ENCODE measurements around the gene ZNF343. TPM values are rescaled to one million over a fixed set of nuclear protein-coding genes. Genes with fewer than 3 reads are reported as not detected.

Gene ZNF343
- total RNA-seq, 1 experiment from 2014 or later: 12.0 TPM

DNA sequence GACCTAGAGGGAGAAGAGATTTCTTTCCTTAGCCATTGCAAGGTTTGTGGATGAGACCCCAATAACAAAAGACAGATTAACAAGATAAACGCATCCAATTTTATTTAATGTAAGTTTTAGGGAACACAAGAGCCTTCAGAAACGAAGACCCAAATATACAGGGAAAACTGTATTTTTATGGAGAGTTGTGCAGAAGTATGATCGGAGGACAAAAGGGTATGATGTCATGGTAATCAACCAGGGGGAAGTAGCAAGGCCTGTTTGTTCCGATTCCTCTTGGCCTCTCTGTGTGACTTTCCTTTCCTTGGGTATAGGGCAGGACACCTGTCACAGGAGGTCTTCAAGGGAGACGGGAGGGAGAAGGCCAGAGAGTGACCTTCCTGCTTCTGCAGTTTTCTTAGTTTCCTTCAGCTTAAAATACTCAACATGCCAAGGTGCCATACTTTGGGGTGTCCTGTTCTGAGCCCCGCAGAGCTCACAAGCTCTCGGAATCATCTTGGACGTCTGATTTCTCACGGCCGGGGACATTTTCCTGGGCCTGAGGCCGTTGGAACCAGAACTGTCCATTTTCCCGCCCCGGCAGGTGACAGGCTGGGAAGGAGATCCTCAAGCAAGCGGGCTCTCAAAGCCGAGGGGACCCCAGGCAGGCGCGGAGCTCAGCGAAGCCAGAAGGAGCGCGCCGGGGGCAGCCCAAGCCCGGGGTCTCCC lies 49.3 kb upstream of the ZNF343 start:
- no peak for TF ChIP-seq YY1 (IDR thresholded peaks at IDR 0.05; ENCODE audit: extremely low read depth, insufficient replicate concordance, low read depth, low read length)
- no peak for TF ChIP-seq CTCF (IDR thresholded peaks at IDR 0.05 in 2 of 3, conservative IDR thresholded peaks at IDR 0.05 in 1 of 3; ENCODE audit: borderline replicate concordance in 1 of 3, insufficient read depth in 1 of 3, low read depth in 2 of 3, low read length in 2 of 3)
- no peak for TF ChIP-seq EZH2phosphoT487 (IDR thresholded peaks at IDR 0.05; ENCODE audit: borderline replicate concordance)
- no peak for TF ChIP-seq TCF7L2 (IDR thresholded peaks at IDR 0.05; ENCODE audit: borderline replicate concordance, extremely low read depth, insufficient read depth, insufficient read length)
- no peak for TF ChIP-seq CEBPB (IDR thresholded peaks at IDR 0.05; ENCODE audit: low read depth)
- no peak for TF ChIP-seq ZFX (IDR thresholded peaks at IDR 0.05)
- no peak for TF ChIP-seq CBX3 (IDR thresholded peaks at IDR 0.05; ENCODE audit: low read depth)
- TF ChIP-seq JUND (IDR thresholded peaks at IDR 0.05): no peak
- no peak for TF ChIP-seq ATF3 (IDR thresholded peaks at IDR 0.05)
- TF ChIP-seq ELF1 (IDR thresholded peaks at IDR 0.05; ENCODE audit: borderline replicate concordance, low read depth): no peak
- no peak for TF ChIP-seq MAX (IDR thresholded peaks at IDR 0.05)
- TF ChIP-seq POLR2AphosphoS5 (IDR thresholded peaks at IDR 0.05; ENCODE audit: low read depth, low read length): no peak
- TF ChIP-seq SRF (IDR thresholded peaks at IDR 0.05; ENCODE audit: low read depth): no peak
- no peak for TF ChIP-seq EGR1 (IDR thresholded peaks at IDR 0.05; ENCODE audit: low read depth)
- TF ChIP-seq POLR2A (IDR thresholded peaks at IDR 0.05; ENCODE audit: borderline replicate concordance, extremely low read depth, insufficient read depth, insufficient read length): no peak
- TF ChIP-seq, protein P1, sequence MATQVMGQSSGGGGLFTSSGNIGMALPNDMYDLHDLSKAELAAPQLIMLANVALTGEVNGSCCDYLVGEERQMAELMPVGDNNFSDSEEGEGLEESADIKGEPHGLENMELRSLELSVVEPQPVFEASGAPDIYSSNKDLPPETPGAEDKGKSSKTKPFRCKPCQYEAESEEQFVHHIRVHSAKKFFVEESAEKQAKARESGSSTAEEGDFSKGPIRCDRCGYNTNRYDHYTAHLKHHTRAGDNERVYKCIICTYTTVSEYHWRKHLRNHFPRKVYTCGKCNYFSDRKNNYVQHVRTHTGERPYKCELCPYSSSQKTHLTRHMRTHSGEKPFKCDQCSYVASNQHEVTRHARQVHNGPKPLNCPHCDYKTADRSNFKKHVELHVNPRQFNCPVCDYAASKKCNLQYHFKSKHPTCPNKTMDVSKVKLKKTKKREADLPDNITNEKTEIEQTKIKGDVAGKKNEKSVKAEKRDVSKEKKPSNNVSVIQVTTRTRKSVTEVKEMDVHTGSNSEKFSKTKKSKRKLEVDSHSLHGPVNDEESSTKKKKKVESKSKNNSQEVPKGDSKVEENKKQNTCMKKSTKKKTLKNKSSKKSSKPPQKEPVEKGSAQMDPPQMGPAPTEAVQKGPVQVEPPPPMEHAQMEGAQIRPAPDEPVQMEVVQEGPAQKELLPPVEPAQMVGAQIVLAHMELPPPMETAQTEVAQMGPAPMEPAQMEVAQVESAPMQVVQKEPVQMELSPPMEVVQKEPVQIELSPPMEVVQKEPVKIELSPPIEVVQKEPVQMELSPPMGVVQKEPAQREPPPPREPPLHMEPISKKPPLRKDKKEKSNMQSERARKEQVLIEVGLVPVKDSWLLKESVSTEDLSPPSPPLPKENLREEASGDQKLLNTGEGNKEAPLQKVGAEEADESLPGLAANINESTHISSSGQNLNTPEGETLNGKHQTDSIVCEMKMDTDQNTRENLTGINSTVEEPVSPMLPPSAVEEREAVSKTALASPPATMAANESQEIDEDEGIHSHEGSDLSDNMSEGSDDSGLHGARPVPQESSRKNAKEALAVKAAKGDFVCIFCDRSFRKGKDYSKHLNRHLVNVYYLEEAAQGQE (IDR thresholded peaks at IDR 0.05; ENCODE audit: low read depth): no peak
- no peak for TF ChIP-seq ZNF274 (IDR thresholded peaks at IDR 0.05; ENCODE audit: low read depth, low read length)
- H3K36me3 ChIP-seq (ENCODE audit: control insufficient read depth in 1 of 2, insufficient read depth in 2 of 2, low read length in 2 of 2): no peaks in the 10 kb centered on the region
- H3K79me2 ChIP-seq (ENCODE audit: insufficient read depth, low read length): no peaks in the 10 kb centered on the region
- H3K4me1 ChIP-seq (ENCODE audit: control insufficient read depth in 1 of 2, insufficient read depth in 2 of 2, low read length in 2 of 2): no peaks in the 10 kb centered on the region
- no peaks in the 10 kb centered on the region for H3K9me3 ChIP-seq (ENCODE audit: control insufficient read depth in 1 of 2, insufficient read depth in 1 of 2, low read depth in 1 of 2, low read length in 2 of 2)
- H3K4me3 ChIP-seq (replicated peaks in 1 of 2; ENCODE audit: low read depth in 1 of 2, low read length in 2 of 2): no peak overlapping the region
- peaks cover 7% of the 10 kb centered on the region; the same call in 1 of the 2 replicates for H3K27me3 ChIP-seq (ENCODE audit: insufficient read depth, low read length)
- H3K27ac ChIP-seq (ENCODE audit: low read depth, low read length): no peak overlapping the region
- intact Hi-C loops (cut with micrococcal nuclease): no loop called here
- ChIA-PET RAD21 (ENCODE audit: low non-redundant PET in 1 of 2, low total read pairs in 2 of 2, uncharacterized antibody in 2 of 2, unreplicated experiment in 2 of 2) (no interaction called here), CTCF (interaction anchor here (1.0 kb wide), 1 partner anchor 36 kb away, joined by 3 read pairs; no protein-coding TSS in a partner anchor), POLR2A (no interaction called here)
- H4K20me1 ChIP-seq (ENCODE audit: insufficient read depth): no peaks in the 10 kb centered on the region
- no peak for ATAC-seq
- H2AFZ ChIP-seq (ENCODE audit: low read depth, low read length, poor library complexity, severe bottlenecking): no peak overlapping the region
- no peak overlapping the region for H3K9ac ChIP-seq (ENCODE audit: low read length)
- no peak for DNase-seq (ENCODE audit: low read depth, low spot score)
- no peaks in the 10 kb centered on the region; the same call in 1 of the 2 replicates for H3K9me2 ChIP-seq (ENCODE audit: insufficient read depth)
- BruUV-seq (replicated peaks): no TSS peak
- no peak overlapping the region for H3K4me2 ChIP-seq (ENCODE audit: low read length)
